ENCODE data around the gene RTN1. TPM values are rescaled to one million over a fixed set of nuclear protein-coding genes. Genes with fewer than 3 reads are reported as not detected.

The RTN1 gene
- total and polyA plus RNA-seq, 9 of the 15 experiments (the other 6 are each of a cell fraction or from before 2014, with no cell fraction given): 0.03 to 0.09 TPM; not detected in 7

- intact Hi-C loops (cut with micrococcal nuclease): loop anchor here (10.0 kb wide), 1 partner anchor 545 kb away; no protein-coding TSS in a partner anchor
- Histone ChIP-seq H3K79me2 (ENCODE audit: control insufficient read depth, insufficient read depth, low read length) (no peaks in the 10 kb centered on the region), H4K20me1 (replicated peaks; ENCODE audit: control insufficient read depth, insufficient read depth, low read length) (no peaks in the 10 kb centered on the region), H2AFZ (ENCODE audit: low read depth, low read length) (no peak overlapping the region), H3K27ac (ENCODE audit: extremely low read depth, low read depth, low read length) (no peak overlapping the region), H3K9me1 (ENCODE audit: control insufficient read depth, insufficient read depth, low read length) (no peaks in the 10 kb centered on the region), H3K9ac (ENCODE audit: insufficient read depth in 1 of 2, low read depth in 2 of 2, low read length in 2 of 2) (no peak overlapping the region), H3K9me3 (replicated peaks; ENCODE audit: control insufficient read depth, insufficient read depth, low read depth, low read length) (no peaks in the 10 kb centered on the region), H3K36me3 (ENCODE audit: control insufficient read depth, insufficient read depth, low read length) (no peaks in the 10 kb centered on the region), H3K4me1 (replicated peaks in 1 of 2; ENCODE audit: control insufficient read depth in 2 of 2, insufficient read depth in 2 of 2, low read length in 2 of 2) (no peaks in the 10 kb centered on the region), H3K4me3 (no peak overlapping the region), H3K4me2 (ENCODE audit: insufficient read depth, low read length) (no peak overlapping the region), H3K27me3 (ENCODE audit: control insufficient read depth in 2 of 2, insufficient read depth in 2 of 2, low read length in 2 of 2) (no peaks in the 10 kb centered on the region)
- DNase-seq (ENCODE audit: extremely low read depth in 1 of 4, low spot score in 3 of 4) (no peak), FAIRE-seq (no peak), ATAC-seq (no peak)
- no TSS peak for BruUV-seq (replicated peaks)
- CTCF ChIA-PET (ENCODE audit: low intra/inter-chr PET ratio): interaction anchor here (0.7 kb wide), 1 partner anchor 1014 kb away, joined by 3 read pairs; no protein-coding TSS in a partner anchor
- in situ Hi-C loops (cut with MboI): loop anchor here (10.0 kb wide), 1 partner anchor 445 kb away; no protein-coding TSS in a partner anchor
- POLR2A ChIA-PET: no interaction called here
- TF ChIP-seq LARP7 (IDR thresholded peaks at IDR 0.05) (no peak), STAT5A (IDR thresholded peaks at IDR 0.05; ENCODE audit: borderline replicate concordance, low read length) (no peak), KDM5B (IDR thresholded peaks at IDR 0.05; ENCODE audit: insufficient replicate concordance, low read depth, low read length) (no peak), ZFP91 (CRISPR knock-in tag; IDR thresholded peaks at IDR 0.05) (no peak), SAFB (IDR thresholded peaks at IDR 0.05; ENCODE audit: borderline replicate concordance, low read depth, low read length) (no peak), KLF1 (tag; IDR thresholded peaks at IDR 0.05) (no peak)
- TF ChIP-seq, protein P1, sequence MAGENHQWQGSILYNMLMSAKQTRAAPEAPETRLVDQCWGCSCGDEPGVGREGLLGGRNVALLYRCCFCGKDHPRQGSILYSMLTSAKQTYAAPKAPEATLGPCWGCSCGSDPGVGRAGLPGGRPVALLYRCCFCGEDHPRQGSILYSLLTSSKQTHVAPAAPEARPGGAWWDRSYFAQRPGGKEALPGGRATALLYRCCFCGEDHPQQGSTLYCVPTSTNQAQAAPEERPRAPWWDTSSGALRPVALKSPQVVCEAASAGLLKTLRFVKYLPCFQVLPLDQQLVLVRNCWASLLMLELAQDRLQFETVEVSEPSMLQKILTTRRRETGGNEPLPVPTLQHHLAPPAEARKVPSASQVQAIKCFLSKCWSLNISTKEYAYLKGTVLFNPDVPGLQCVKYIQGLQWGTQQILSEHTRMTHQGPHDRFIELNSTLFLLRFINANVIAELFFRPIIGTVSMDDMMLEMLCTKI (IDR thresholded peaks at IDR 0.05; ENCODE audit: partially characterized antibody): no peak
These were observed 300.5 kb downstream of the RTN1 start for GRCh38 chr14:59570122-59570521.

Data from K562 (cell line).